HCT116 (cell line): Measurements from ENCODE around the gene STAMBP.

Experiments
- CEBPB ChIP-seq: IDR thresholded peaks from 2 replicates; pipeline ENCODE4 v1.6.1; 2012; ENCODE audit warnings: low read depth
- ELF1 ChIP-seq: IDR thresholded peaks from 2 replicates; pipeline ENCODE4 v1.6.1; 2012; ENCODE audit warnings: low read depth, borderline replicate concordance
- EZH2phosphoT487 ChIP-seq: fragments of 200-600 bp; IDR thresholded peaks from 2 replicates; pipeline ENCODE4 v1.6.1; 2018; ENCODE audit warnings: antibody characterized with exemption, borderline replicate concordance
- FOSL1 ChIP-seq: IDR thresholded peaks from 2 replicates; pipeline ENCODE4 v1.6.1; 2012; ENCODE audit warnings: low read depth
- JUND ChIP-seq: IDR thresholded peaks from 2 replicates; pipeline ENCODE4 v1.6.1; 2012
- POLR2A ChIP-seq: IDR thresholded peaks from 2 replicates; pipeline ENCODE4 v1.7.0; 2011; ENCODE audit warnings: borderline replicate concordance; ENCODE audit not compliant: insufficient read depth, insufficient read length; ENCODE audit errors: extremely low read depth
- POLR2AphosphoS5 ChIP-seq: IDR thresholded peaks from 2 replicates; pipeline ENCODE4 v1.6.1; 2011; ENCODE audit warnings: mild to moderate bottlenecking, low read depth, low read length, moderate library complexity
- RAD21 ChIP-seq: IDR thresholded peaks from 2 replicates; pipeline ENCODE4 v1.6.1; 2012; ENCODE audit warnings: low read depth, mild to moderate bottlenecking
- SP1 ChIP-seq: IDR thresholded peaks from 2 replicates; pipeline ENCODE4 v1.6.1; 2012; ENCODE audit warnings: low read depth
- SRF ChIP-seq: IDR thresholded peaks from 2 replicates; pipeline ENCODE4 v1.6.1; 2012; ENCODE audit warnings: low read depth
- TCF7L2 ChIP-seq: IDR thresholded peaks from 2 replicates; pipeline ENCODE4 v1.7.0; 2011; ENCODE audit warnings: borderline replicate concordance, inconsistent platforms; ENCODE audit not compliant: insufficient read depth, insufficient read length; ENCODE audit errors: extremely low read depth
- ZFX ChIP-seq: fragments of 450-650 bp; IDR thresholded peaks from 2 replicates; pipeline ENCODE4 v1.6.1; 2017
- TF ChIP-seq, protein P1 (sequence below), 3 experiments: fragments of 200-600 bp in 1 of 3; sonication (generic) in 1 of 3; IDR thresholded peaks in 2 of 3; conservative IDR thresholded peaks in 1 of 3; 2 replicates each; pipeline ENCODE4 v1.5.1; 2012 to 2017; ENCODE audit warnings: low read depth in 2 of 3, low read length in 2 of 3, antibody characterized with exemption in 1 of 3, borderline replicate concordance in 1 of 3, control low read depth in 1 of 3, mild to moderate bottlenecking in 1 of 3, mixed read lengths in 1 of 3, mixed run types in 1 of 3, moderate library complexity in 1 of 3; ENCODE audit not compliant: insufficient read depth in 1 of 3

- TF ChIP-seq SP1: no peak
- TF ChIP-seq, protein P1, sequence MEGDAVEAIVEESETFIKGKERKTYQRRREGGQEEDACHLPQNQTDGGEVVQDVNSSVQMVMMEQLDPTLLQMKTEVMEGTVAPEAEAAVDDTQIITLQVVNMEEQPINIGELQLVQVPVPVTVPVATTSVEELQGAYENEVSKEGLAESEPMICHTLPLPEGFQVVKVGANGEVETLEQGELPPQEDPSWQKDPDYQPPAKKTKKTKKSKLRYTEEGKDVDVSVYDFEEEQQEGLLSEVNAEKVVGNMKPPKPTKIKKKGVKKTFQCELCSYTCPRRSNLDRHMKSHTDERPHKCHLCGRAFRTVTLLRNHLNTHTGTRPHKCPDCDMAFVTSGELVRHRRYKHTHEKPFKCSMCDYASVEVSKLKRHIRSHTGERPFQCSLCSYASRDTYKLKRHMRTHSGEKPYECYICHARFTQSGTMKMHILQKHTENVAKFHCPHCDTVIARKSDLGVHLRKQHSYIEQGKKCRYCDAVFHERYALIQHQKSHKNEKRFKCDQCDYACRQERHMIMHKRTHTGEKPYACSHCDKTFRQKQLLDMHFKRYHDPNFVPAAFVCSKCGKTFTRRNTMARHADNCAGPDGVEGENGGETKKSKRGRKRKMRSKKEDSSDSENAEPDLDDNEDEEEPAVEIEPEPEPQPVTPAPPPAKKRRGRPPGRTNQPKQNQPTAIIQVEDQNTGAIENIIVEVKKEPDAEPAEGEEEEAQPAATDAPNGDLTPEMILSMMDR (IDR thresholded peaks at IDR 0.05 in 2 of 3, conservative IDR thresholded peaks at IDR 0.05 in 1 of 3; ENCODE audit: borderline replicate concordance in 1 of 3, insufficient read depth in 1 of 3, low read depth in 2 of 3, low read length in 2 of 3): no peak
- TF ChIP-seq RAD21: no peak
- no peak for TF ChIP-seq POLR2A
- no peak for TF ChIP-seq ELF1
- no peak for TF ChIP-seq POLR2AphosphoS5
- no peak for TF ChIP-seq SRF
- no peak for TF ChIP-seq TCF7L2
- TF ChIP-seq EZH2phosphoT487: no peak
- TF ChIP-seq ZFX: no peak
- TF ChIP-seq JUND: no peak
- TF ChIP-seq FOSL1: no peak
- TF ChIP-seq CEBPB: no peak
These were observed 72.4 kb downstream of the STAMBP start for GRCh38 chr2:73901143-73901542.
